ENCODE data around the gene KIRREL1.

Gene KIRREL1

GRCh38 chr1:157993147-157993917, at the start of gene KIRREL1:
Gene KIRREL1, plus strand, starts transcription at chr1:157993645. Its CDS starts 32 bp downstream, at chr1:157993677.
- DNase-seq: no peak

- no peak for DNase-seq
These were observed 48.7 kb upstream of the KIRREL1 start for GRCh38 chr1:157944663-157945280.

- DNase-seq: no peak
These were observed 45.0 kb upstream of the KIRREL1 start for GRCh38 chr1:157948312-157949073.

GRCh38 chr1:157949074-157949354, 44.4 kb upstream of the KIRREL1 start:
- no peak for DNase-seq

GRCh38 chr1:157951230-157951629, 42.2 kb upstream of the KIRREL1 start:
- DNase-seq: no peak

DNA sequence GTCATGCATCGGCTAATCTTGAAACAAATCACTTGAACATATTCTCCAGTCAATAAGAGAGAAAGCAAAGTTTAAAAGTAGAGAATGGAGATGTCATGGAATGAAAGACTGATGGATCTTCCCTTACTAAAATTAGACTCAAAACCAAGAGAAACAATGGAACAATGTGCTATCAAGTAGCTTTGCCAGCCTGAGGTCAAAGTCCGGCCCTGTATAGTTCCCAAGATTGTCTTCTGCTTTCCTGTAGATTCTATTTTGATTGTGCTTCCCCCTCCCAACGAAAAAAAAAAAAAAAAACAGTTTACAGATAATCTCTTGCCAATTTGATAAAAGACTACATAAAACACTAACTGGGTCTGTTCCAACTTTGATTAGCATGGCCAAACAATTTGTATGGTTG, 40.8 kb upstream of the KIRREL1 start:
- no peak for DNase-seq

DNA sequence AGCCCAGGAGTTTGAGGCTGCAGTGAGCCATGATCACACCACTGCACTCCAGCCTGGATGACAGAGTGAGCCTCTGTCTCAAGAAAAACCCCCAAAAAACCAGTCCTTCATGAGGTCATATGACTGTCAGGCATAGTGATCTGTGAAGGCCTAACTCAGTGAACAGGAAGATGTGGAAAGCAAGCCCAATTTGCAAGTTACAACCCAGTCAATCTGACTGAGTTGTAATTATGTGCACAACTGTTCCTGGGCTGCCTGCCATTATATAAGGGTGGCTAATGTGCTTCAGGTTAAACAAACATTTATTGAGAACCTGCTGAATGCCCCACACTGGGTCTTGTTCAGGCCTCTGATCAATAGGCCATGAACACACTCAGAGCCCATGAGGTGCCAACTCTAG, 38.2 kb upstream of the KIRREL1 start:
- no peak for DNase-seq

DNA sequence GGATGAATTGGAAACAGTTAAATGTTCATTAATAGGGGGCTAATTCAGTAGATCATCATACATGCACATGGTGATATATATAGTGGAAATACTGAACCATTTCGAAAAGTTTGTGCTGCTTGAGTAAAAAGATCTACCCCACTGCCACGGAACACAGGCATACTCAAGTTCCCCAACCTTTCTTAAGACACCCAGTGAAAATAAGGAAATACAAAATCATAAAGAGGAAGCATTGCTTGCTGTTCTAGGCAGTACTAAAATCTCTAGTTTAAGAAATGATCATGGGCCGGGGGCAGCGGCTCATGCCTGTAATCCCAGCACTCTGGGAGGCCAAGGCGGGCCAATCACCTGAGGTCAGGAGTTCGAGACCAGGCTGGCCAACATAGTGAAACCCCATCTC, 37.6 kb upstream of the KIRREL1 start:
- DNase-seq: no peak

GRCh38 chr1:157956732-157957131, 36.7 kb upstream of the KIRREL1 start:
- DNase-seq: no peak

DNA sequence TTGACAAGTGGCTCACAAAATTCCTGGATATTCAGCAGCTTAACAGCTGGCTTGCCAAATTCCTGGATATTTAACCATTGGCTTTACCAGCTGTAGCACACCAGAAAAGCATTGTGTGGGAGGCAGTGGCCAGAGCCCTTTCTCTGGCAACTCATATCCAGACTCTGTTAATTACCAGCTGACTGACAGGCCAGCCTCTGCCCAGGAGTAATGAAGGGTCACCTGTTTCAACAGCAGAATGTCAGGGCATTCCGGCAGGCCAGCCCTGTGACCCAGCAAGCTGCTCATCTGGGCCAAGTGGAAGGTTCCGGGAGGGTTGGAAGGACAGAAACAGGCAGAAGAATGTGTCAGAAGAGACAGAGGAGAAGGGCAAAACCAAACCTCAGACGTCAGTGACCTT, 35.2 kb upstream of the KIRREL1 start:
- DNase-seq: no peak

DNA sequence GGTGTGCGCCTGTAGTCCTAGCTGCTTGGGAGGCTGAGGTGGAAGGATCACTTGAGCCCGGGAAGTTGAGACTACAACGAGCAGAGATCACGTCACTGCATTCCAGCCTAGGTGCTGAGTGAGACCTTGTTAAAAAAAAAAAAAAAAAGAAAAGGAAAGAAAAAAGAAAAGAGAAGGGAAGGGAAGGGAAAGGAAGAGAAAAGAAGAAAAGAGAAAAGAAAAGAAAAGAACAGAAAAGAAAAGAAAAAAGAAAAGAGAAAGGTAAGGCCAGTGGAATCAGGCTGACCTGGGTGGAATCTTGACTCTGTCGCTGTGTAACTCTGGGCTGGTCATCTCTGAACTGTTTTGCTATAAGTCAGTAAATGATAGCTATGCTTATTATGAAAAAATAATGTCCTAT, 33.7 kb upstream of the KIRREL1 start:
- DNase-seq: no peak

GRCh38 chr1:157960773-157961172, 32.7 kb upstream of the KIRREL1 start:
- DNase-seq: no peak

DNA sequence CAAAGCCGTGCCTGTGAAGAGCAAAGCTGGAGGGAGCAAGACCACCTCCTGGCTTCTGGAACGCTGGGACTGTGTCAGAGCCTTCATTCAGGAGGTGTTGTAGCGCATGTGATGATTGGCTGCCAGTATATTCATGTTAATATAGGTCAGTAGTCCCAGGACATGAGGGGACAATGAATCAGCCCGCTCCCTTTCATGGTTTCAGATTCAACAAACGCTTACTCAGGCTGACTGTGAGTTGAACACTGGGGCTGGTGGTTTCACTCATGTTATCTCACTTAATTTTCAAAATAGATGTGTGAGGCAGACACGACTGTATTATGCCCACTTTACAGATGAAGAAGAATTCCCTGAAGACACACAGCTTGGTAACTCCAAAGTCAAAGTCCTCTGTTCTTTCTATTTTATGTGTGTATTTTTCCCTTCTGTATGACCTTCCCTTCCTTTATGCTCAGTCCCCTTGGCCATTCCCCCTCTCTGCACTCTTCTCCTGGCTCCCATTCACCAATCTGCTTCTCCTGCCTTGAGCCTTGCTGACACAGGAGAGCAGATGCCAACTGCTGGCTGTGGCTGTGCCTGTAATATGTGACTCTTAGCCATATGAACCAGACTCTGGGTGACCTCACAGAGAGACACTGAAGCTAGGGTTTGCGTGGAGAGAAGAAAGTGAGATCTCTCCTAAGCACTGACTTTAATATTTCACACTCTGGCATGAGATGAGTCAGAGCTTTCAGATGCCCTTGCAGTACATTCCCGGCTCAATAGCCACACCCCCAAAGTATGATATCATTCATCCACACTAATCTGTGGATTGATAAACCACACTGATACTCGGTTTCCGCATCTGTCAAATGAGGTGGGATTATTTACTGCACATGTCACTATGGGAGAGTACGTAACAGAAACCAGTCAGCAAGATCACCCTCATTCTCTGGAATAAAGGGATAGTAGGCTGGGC, 31.4 kb upstream of the KIRREL1 start:
- DNase-seq: no peak

DNA sequence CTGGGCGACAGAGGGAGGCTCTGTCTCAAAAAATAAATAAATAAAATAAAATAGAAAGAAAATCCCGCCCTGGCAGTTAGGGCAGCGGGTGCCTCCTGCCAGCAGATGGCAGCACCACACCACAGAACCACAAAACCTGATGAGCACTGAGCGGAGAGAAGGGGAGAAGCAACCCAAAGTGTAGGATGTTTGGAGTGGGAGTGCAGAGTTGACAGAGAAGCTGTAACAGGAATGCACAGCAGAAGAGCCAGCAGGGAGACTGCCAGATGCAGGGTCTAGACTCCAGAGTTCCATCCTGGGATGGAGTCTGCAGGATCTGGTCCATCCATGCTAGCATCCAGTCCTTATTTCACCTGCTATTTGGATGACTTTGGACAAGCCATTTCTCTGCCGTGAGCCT, 29.7 kb upstream of the KIRREL1 start:
- peak; percentile 43 for DNase-seq

DNA sequence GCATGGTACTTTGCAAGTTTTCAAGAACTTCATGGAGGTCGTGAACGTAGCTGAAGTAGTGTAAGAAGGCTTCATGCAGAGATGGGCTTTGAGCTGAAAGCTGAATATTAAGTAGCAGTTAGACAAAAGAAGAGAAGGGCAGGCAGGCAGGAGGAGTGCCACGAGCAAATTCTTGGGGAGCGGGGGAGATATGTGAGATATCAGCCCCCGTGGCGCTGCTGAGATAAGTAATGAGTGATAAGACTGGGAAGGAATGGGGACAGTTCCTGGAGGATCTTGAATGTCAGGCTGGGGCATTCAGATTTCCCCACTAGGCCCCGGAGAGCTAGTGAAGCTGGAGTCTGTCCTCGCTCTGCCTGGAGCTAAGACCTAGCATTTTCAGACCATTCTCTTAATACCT, 27.9 kb upstream of the KIRREL1 start:
- DNase-seq: no peak

DNA sequence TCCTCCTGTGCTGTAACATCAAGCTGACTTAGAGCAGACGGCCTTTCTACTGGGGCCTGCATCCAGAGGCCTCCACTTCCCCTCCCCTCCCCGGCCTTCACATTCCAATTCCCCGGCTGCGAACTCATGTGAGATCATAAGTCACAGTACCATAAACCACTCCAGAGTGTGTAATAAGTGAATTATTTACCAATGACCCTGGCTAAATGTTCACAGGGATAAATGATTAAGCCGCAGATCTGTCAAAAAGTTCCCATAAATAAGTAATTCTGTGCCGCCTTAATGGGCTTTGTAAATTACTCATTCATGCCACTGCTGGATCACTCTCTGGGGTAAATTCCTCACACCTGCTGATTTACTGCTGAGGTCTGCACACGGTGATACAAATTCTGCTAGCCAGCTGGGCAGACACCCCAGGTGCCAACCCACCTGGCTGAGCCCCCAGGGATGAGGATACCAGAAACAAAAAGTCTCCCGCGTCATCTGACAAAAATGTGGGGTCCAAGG, 27.4 kb upstream of the KIRREL1 start:
- no peak for DNase-seq

DNA sequence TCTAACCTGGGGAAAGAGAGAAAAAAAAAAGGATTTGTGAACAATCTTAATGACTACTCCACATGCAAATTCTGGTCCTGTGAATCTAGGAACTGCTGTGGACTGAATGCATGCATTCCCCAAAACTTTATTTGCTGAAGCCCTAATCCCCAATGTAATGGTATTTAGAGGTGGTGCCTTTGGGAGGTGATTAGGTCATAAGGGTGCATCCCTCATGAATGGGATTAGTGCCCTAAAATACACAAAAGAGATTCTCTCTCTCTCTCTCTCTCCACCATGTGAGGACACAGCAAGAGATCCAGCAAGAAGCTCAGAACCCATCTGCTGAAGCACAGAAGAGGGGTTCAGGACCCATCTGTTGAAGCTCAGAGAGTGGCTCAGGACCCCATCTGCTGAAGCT, 26.2 kb upstream of the KIRREL1 start:
- no peak for DNase-seq

DNA sequence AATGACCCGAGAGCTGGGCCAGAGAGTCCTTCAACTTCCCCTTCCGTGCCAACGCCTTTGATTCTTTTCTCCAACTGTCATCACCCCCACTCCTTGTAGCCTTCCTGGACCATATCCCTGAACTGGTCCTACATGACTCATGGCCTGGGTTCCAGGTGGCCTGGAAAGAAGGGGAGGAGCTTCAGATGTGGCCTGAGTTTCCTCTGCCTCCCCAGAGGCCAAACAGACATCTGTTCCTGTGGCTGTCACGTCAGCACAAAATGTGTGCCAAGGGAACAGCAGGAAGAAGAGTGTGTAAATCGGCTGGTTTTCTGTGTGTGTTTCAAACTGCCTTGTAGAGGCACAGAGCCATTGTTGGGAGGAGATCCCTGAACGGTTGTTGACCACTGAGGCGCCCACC, 24.9 kb upstream of the KIRREL1 start:
- no peak for DNase-seq

GRCh38 chr1:157968946-157969345, 24.5 kb upstream of the KIRREL1 start:
- DNase-seq: no peak

GRCh38 chr1:157969697-157970485, 23.6 kb upstream of the KIRREL1 start:
- DNase-seq: peak; percentile 20

DNA sequence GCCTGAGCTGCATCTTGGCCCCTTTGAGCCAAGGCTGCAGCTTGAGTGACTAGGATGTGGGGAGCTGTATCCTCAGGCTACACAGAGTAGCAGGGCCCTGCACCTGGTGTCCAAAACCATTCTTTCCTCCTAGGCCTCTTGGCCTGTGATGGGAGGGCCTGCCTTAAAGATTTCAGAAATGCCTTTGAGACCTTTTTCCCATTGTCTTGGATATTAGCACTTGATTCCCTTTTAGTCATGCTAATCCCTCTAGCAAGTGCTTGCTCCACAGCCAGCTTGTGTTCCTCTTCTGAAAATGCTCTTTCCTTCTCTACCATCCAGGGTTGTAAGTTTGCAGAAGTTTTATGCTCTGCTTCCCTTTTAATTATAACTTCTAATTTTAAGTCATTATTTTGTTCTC, 21.7 kb upstream of the KIRREL1 start:
- no peak for DNase-seq

All from NCI-H187 treated with DMSO at 0.1 percent for 48 hours (cell line).